Fibroblast of pulmonary artery (primary cell): ENCODE measurements around the gene PHLPP1.
A peak's percentile ranks its signal among the peaks of the same experiment; 100 is the strongest.

Source experiments
- DNase-seq: peaks from one replicate; pipeline ENCODE4 v3.0.0-alpha.2; 2010; ENCODE audit warnings: low read depth
- H3K4me3 ChIP-seq: replicated peaks from 2 replicates; pipeline ENCODE4 v1.5.1; 2011; ENCODE audit warnings: low read depth, mild to moderate bottlenecking, control low read depth, low read length, moderate library complexity
- CTCF ChIP-seq: IDR thresholded peaks from 2 replicates; pipeline ENCODE4 v1.5.1; 2011; ENCODE audit warnings: mild to moderate bottlenecking, control low read depth, low read length, inconsistent platforms; ENCODE audit errors: missing control alignments

The PHLPP1 gene

GRCh38 chr18:62897153-62897552 lies 181.8 kb downstream of the PHLPP1 start:
- peak; percentile 58 for DNase-seq
- no peak overlapping the region for H3K4me3 ChIP-seq
- no peak for TF ChIP-seq CTCF

- no peak for DNase-seq
- no peak for TF ChIP-seq CTCF
- H3K4me3 ChIP-seq = no peak overlapping the region
Measured at GRCh38 chr18:62898359-62898758, 183.0 kb downstream of the PHLPP1 start.

- TF ChIP-seq CTCF = no peak
- H3K4me3 ChIP-seq = no peak overlapping the region
- no peak for DNase-seq
Measured at GRCh38 chr18:62899534-62899933, 184.2 kb downstream of the PHLPP1 start.

GRCh38 chr18:62900132-62900883 lies 185.0 kb downstream of the PHLPP1 start:
- no peak for TF ChIP-seq CTCF
- no peak for DNase-seq
- H3K4me3 ChIP-seq = no peak overlapping the region

GRCh38 chr18:62902776-62903175 lies 187.4 kb downstream of the PHLPP1 start:
- H3K4me3 ChIP-seq = no peak overlapping the region
- DNase-seq = no peak
- TF ChIP-seq CTCF = no peak

GRCh38 chr18:62904396-62905285 lies 189.3 kb downstream of the PHLPP1 start:
- DNase-seq = no peak
- no peak for TF ChIP-seq CTCF
- H3K4me3 ChIP-seq = no peak overlapping the region
